ENCODE measurements around the gene USP1.

Gene USP1

DNA sequence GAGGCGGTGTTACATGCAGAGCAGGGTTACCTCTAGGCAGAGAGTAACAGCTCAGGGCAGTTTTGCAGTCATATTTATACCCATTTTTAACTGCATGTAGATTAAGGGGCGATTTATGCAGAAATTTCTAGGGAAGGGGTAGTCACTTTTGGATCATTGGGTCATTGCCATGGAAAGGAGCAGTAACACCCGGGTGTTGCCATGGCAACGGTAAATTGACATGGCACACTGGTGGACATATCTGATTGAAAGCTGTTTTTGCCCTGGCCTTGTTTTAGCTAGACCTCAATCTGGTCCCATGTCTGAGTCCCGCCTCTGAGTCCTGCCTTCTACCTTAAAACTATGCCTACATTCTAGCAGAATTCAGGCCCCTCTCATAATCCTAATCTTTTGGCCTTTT is 11.8 kb upstream of the USP1 start:
- TF ChIP-seq, protein P1, sequence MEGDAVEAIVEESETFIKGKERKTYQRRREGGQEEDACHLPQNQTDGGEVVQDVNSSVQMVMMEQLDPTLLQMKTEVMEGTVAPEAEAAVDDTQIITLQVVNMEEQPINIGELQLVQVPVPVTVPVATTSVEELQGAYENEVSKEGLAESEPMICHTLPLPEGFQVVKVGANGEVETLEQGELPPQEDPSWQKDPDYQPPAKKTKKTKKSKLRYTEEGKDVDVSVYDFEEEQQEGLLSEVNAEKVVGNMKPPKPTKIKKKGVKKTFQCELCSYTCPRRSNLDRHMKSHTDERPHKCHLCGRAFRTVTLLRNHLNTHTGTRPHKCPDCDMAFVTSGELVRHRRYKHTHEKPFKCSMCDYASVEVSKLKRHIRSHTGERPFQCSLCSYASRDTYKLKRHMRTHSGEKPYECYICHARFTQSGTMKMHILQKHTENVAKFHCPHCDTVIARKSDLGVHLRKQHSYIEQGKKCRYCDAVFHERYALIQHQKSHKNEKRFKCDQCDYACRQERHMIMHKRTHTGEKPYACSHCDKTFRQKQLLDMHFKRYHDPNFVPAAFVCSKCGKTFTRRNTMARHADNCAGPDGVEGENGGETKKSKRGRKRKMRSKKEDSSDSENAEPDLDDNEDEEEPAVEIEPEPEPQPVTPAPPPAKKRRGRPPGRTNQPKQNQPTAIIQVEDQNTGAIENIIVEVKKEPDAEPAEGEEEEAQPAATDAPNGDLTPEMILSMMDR (IDR thresholded peaks at IDR 0.05; ENCODE audit: insufficient read depth, low read depth, low read length, missing control alignments), result no peak
- no peak for DNase-seq (ENCODE audit: low read depth)
- no peak overlapping the region for H3K4me3 ChIP-seq (ENCODE audit: low read length)

DNA sequence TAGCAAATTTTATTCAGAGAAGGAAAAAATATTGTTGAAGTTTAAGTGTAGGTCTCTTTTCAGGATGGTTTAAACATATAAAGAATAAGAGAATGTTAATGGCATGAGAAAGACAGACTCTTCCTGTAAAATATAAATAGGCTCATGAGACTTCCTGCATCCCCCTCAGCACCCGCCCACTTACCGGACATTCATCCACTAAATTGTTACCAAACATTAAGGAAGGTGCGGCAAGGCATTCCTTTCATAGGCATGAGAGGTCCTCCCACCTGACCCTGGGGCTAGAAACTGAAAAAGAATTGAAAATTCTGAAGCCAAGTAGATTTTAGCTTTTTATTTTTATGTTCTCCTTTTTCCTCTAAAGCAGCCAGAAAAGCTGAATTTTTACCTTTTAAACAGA is 10.6 kb upstream of the USP1 start:
- DNase-seq (ENCODE audit: low read depth), result peak; percentile 22
- no peak overlapping the region for H3K4me3 ChIP-seq (ENCODE audit: low read length)
- TF ChIP-seq, protein P1 (IDR thresholded peaks at IDR 0.05; ENCODE audit: insufficient read depth, low read depth, low read length, missing control alignments), result no peak

DNA sequence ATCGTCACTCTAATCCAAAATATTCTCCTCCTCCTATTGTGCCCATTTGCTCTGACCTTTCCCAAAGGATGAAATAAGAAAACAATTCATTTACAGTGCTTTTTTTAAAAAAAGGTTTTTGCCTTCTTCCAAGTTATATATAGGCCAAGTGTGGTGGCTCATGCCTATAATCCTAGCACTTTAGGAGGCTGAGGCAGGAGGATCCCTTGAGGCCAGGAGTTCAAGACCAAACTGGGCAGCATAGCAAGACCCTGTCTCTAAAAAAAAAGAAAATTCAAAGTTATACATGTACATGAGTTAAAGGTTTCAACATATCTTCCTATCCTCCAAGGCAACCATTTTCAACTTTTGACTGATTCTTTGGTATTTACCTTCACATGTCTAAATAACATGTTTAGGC is 10.1 kb upstream of the USP1 start:
- TF ChIP-seq, protein P1 (IDR thresholded peaks at IDR 0.05; ENCODE audit: insufficient read depth, low read depth, low read length, missing control alignments), result no peak
- H3K4me3 ChIP-seq (ENCODE audit: low read length), result no peak overlapping the region
- no peak for DNase-seq (ENCODE audit: low read depth)

DNA sequence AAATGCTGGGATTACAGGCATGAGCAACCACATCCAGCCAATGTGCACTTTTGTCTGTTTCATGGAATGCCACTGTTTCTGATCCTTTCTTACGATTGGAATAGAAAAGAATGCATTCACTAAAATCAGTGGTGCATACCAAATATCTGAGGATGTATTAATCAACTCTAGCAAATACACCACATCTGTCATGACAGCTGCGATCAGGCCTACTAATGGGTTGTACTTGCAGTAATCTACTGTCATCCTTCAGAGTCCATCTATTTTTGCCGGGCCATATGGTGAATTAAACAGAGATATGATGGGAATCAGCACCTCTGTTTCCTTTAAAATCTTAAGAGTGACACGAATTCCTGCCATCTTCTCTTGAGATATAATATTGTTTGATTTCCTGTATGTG is 8.5 kb upstream of the USP1 start:
- TF ChIP-seq, protein P1 (IDR thresholded peaks at IDR 0.05; ENCODE audit: insufficient read depth, low read depth, low read length, missing control alignments), result no peak
- DNase-seq (ENCODE audit: low read depth), result no peak
- H3K4me3 ChIP-seq (ENCODE audit: low read length), result no peak overlapping the region

DNA sequence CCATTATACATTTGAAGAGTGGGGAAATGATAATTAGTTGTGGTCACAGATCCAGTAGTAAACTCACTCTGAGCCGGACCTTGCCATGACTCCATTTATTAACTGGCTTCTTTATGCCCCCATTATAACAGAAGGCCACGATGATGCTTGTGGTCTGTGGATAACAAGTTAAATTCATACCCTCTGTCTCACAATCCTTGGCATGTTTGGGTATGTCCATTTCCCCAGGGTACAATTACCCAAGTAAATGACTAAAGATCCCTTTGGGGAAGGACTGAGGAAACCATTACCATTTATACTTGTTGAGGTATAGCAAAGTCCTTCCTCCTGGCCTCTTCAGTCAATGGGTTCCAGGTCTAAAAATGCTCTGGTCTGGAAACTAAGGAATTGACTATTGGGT is 7.3 kb upstream of the USP1 start:
- no peak overlapping the region for H3K4me3 ChIP-seq (ENCODE audit: low read length)
- DNase-seq (ENCODE audit: low read depth), result peak; percentile 35
- TF ChIP-seq, protein P1 (IDR thresholded peaks at IDR 0.05; ENCODE audit: insufficient read depth, low read depth, low read length, missing control alignments), result no peak

DNA sequence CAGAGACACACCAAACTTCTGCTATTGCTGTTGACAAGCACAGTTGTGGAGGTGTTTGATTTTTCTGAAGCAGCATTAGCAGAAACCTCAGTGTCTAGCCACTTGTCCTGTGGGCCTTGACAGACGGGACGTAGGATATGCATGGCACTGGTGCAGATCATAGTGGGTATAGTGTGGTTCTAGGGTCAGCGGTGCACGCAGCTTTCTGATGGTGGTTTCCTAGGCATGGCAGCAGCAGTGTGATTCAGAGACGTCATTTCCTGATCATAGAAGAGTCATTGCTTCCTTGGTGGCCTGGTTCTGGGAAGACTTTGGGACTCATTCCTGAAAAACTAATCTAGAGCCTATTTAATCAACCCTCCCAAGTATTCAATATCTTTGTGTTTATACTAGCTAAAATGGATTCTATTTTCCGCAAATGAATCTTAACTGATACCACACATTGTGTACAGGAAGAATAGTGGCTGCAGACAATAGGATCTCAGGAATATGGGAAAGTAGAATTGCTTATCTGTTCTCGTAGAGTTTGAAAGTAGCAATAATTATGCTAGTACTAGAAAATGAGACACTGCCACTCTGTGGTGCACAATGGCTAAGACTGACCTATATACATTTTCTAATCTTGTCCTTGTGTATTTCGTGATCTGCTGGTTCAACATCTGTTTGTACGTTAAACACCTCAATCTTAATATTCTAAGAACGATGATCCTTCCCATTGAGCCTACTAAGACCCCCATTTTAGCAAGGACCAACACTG is 2.8 kb upstream of the USP1 start:
- no peak overlapping the region for H3K4me3 ChIP-seq (ENCODE audit: low read length)
- no peak for DNase-seq (ENCODE audit: low read depth)
- TF ChIP-seq, protein P1 (IDR thresholded peaks at IDR 0.05; ENCODE audit: insufficient read depth, low read depth, low read length, missing control alignments), result peak; percentile 12

DNA sequence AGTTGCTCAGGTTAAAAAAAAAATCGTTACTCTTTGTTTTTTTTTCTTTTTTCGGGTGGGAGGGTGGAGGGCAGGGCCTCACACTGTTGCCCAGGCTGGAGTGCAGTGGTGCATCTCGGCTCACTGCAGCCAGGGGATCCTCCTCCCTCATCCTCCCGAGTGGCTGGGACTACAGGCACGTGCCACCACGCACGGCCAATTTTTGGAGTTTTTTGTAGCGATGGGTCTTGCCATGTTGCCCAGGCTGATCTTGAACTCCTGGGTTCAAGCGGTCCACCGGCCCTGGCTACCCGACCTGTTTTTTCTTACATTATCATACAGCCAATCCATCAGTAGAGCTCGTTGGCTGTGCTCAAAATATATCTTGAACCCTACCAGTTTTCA is 2.2 kb upstream of the USP1 start:
- DNase-seq (ENCODE audit: low read depth), result no peak
- no peak overlapping the region for H3K4me3 ChIP-seq (ENCODE audit: low read length)
- TF ChIP-seq, protein P1 (IDR thresholded peaks at IDR 0.05; ENCODE audit: insufficient read depth, low read depth, low read length, missing control alignments), result no peak

Data from epithelial cell of esophagus (primary cell).